Fibroblast of mammary gland (primary cell): Measurements from ENCODE around the gene GABRB3.

Experiments
- DNase-seq: peaks from one replicate; pipeline ENCODE4 v3.0.0-alpha.2; 2010; ENCODE audit warnings: low read depth
- H3K4me3 ChIP-seq: 2 replicates; pipeline ENCODE4 v1.5.1; 2011; ENCODE audit warnings: low read depth, mild to moderate bottlenecking, low read length, moderate library complexity; ENCODE audit not compliant: control insufficient read depth
- TF ChIP-seq, protein P1 (sequence below): conservative IDR thresholded peaks from 2 replicates; pipeline ENCODE4 v1.5.1; 2011; ENCODE audit warnings: low read depth, low read length, inconsistent platforms; ENCODE audit not compliant: control insufficient read depth, insufficient read depth

Gene GABRB3

DNA sequence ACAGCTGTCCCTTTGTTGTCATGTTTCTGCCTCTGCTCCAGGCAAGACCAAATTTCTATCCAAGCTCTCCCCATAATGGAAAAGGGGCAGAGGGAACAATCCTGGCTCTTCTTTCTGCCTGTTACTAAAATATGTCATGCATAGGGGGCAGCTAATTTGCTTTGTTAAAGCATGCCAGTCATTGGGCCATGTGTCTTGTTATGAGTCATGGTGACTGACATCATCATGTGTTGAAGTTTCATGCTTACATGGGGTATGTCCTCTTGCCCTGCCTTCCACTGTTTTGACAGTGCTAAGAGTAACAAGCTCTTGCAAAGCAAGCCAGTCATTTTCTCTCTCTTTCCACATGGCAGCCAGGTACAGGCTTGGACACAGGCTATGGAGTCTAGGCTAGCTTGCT is 268.9 kb downstream of the GABRB3 start:
- no peak for DNase-seq
- no peak overlapping the region for H3K4me3 ChIP-seq

More for the DNA sequence above, 268.9 kb downstream of the GABRB3 start:
- TF ChIP-seq, protein P1, sequence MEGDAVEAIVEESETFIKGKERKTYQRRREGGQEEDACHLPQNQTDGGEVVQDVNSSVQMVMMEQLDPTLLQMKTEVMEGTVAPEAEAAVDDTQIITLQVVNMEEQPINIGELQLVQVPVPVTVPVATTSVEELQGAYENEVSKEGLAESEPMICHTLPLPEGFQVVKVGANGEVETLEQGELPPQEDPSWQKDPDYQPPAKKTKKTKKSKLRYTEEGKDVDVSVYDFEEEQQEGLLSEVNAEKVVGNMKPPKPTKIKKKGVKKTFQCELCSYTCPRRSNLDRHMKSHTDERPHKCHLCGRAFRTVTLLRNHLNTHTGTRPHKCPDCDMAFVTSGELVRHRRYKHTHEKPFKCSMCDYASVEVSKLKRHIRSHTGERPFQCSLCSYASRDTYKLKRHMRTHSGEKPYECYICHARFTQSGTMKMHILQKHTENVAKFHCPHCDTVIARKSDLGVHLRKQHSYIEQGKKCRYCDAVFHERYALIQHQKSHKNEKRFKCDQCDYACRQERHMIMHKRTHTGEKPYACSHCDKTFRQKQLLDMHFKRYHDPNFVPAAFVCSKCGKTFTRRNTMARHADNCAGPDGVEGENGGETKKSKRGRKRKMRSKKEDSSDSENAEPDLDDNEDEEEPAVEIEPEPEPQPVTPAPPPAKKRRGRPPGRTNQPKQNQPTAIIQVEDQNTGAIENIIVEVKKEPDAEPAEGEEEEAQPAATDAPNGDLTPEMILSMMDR, result no peak
